Measurements from ENCODE around the gene OXSR1. TPM values are rescaled to one million over a fixed set of nuclear protein-coding genes. Genes with fewer than 3 reads are reported as not detected.

Gene OXSR1
- total RNA-seq, 1 experiment from 2014 or later, result 35.1 TPM

- Histone ChIP-seq H4K20me1 (ENCODE audit: insufficient read depth) (peaks cover 4% of the 10 kb centered on the region; the same call in 1 of the 2 replicates), H3K4me1 (ENCODE audit: control insufficient read depth in 1 of 2, insufficient read depth in 2 of 2, low read length in 2 of 2) (peaks cover 4 to 40% of the 10 kb centered on the region in 2 experiments; a peak in 3 of 4 replicates), H3K9me2 (ENCODE audit: insufficient read depth) (no peaks in the 10 kb centered on the region), H3K9me3 (ENCODE audit: control insufficient read depth in 1 of 2, insufficient read depth in 1 of 2, low read depth in 1 of 2, low read length in 2 of 2) (no peaks in the 10 kb centered on the region), H3K27me3 (ENCODE audit: insufficient read depth, low read length) (no peaks in the 10 kb centered on the region), H3K4me2 (ENCODE audit: low read length) (peak overlapping the region; percentile 77), H3K36me3 (ENCODE audit: control insufficient read depth in 1 of 2, insufficient read depth in 2 of 2, low read length in 2 of 2) (no peaks in the 10 kb centered on the region), H3K27ac (ENCODE audit: low read depth, low read length) (no peak overlapping the region), H2AFZ (ENCODE audit: low read depth, low read length, poor library complexity, severe bottlenecking) (no peak overlapping the region), H3K4me3 (replicated peaks in 1 of 2; ENCODE audit: low read depth in 1 of 2, low read length in 2 of 2) (no peak overlapping the region), H3K79me2 (ENCODE audit: insufficient read depth, low read length) (peaks cover 87% of the 10 kb centered on the region), H3K9ac (ENCODE audit: low read length) (no peak overlapping the region)
- intact Hi-C loops (cut with micrococcal nuclease), result no loop called here
- no peak for ATAC-seq
- CTCF ChIA-PET, result no interaction called here
- DNase-seq (ENCODE audit: low read depth, low spot score), result no peak
- BruUV-seq (replicated peaks), result no TSS peak
- POLR2A ChIA-PET, result no interaction called here
- RAD21 ChIA-PET (ENCODE audit: low non-redundant PET in 1 of 2, low total read pairs in 2 of 2, uncharacterized antibody in 2 of 2, unreplicated experiment in 2 of 2), result no interaction called here
- TF ChIP-seq POLR2AphosphoS5 (IDR thresholded peaks at IDR 0.05; ENCODE audit: low read depth, low read length) (no peak), ATF3 (IDR thresholded peaks at IDR 0.05) (no peak), SIN3A (IDR thresholded peaks at IDR 0.05; ENCODE audit: low read depth) (no peak), SRF (IDR thresholded peaks at IDR 0.05; ENCODE audit: low read depth) (no peak), ELF1 (IDR thresholded peaks at IDR 0.05; ENCODE audit: borderline replicate concordance, low read depth) (no peak)
Measured at GRCh38 chr3:38169027-38169317, 3.6 kb downstream of the OXSR1 start.

DNA sequence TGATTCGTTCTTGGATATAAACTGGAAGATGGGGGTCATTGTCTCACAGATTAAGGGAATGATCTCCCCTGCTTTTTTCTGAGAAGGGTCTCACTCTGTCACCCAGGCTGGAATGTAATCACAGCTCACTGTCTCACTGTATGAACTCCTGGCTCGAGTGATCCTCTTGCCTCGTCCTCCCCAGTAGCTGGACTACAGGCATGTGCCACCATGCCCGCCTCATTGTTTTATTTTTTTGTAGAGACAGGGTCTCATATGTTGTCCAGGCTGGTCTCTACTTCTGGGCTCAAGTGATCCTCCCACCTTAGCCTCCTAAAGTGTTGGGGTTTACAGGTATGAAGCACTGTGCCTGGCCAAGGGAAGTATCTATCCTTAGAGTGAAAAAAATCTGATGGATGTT lies 5.4 kb downstream of the OXSR1 start:
- Histone ChIP-seq H3K79me2 (ENCODE audit: insufficient read depth, low read length) (peaks cover 100% of the 10 kb centered on the region), H3K9ac (ENCODE audit: low read length) (no peak overlapping the region), H2AFZ (ENCODE audit: low read depth, low read length, poor library complexity, severe bottlenecking) (no peak overlapping the region), H3K27me3 (ENCODE audit: insufficient read depth, low read length) (no peaks in the 10 kb centered on the region), H4K20me1 (ENCODE audit: insufficient read depth) (peaks cover 4% of the 10 kb centered on the region; the same call in 1 of the 2 replicates), H3K9me2 (ENCODE audit: insufficient read depth) (no peaks in the 10 kb centered on the region), H3K9me3 (ENCODE audit: control insufficient read depth in 1 of 2, insufficient read depth in 1 of 2, low read depth in 1 of 2, low read length in 2 of 2) (no peaks in the 10 kb centered on the region), H3K4me2 (ENCODE audit: low read length) (no peak overlapping the region), H3K4me3 (replicated peaks in 1 of 2; ENCODE audit: low read depth in 1 of 2, low read length in 2 of 2) (no peak overlapping the region), H3K27ac (ENCODE audit: low read depth, low read length) (no peak overlapping the region), H3K4me1 (ENCODE audit: control insufficient read depth in 1 of 2, insufficient read depth in 2 of 2, low read length in 2 of 2) (peaks cover 0 to 40% of the 10 kb centered on the region in 2 experiments; a peak in 2 of 4 replicates), H3K36me3 (ENCODE audit: control insufficient read depth in 1 of 2, insufficient read depth in 2 of 2, low read length in 2 of 2) (no peaks in the 10 kb centered on the region)
- intact Hi-C loops (cut with micrococcal nuclease), result no loop called here
- POLR2A ChIA-PET, result no interaction called here
- RAD21 ChIA-PET (ENCODE audit: low non-redundant PET in 1 of 2, low total read pairs in 2 of 2, uncharacterized antibody in 2 of 2, unreplicated experiment in 2 of 2), result no interaction called here
- BruUV-seq (replicated peaks), result no TSS peak
- CTCF ChIA-PET, result no interaction called here
- no peak for TF ChIP-seq MAX (IDR thresholded peaks at IDR 0.05)
- TF ChIP-seq SRF (IDR thresholded peaks at IDR 0.05; ENCODE audit: low read depth), result no peak
- TF ChIP-seq JUND (IDR thresholded peaks at IDR 0.05), result no peak
- TF ChIP-seq EZH2phosphoT487 (IDR thresholded peaks at IDR 0.05; ENCODE audit: borderline replicate concordance), result no peak
- no peak for TF ChIP-seq CBX3 (IDR thresholded peaks at IDR 0.05; ENCODE audit: low read depth)
- TF ChIP-seq ELF1 (IDR thresholded peaks at IDR 0.05; ENCODE audit: borderline replicate concordance, low read depth), result no peak
- TF ChIP-seq ATF3 (IDR thresholded peaks at IDR 0.05), result no peak
- no peak for TF ChIP-seq SP1 (IDR thresholded peaks at IDR 0.05; ENCODE audit: low read depth)
- no peak for TF ChIP-seq POLR2A (IDR thresholded peaks at IDR 0.05; ENCODE audit: borderline replicate concordance, extremely low read depth, insufficient read depth, insufficient read length)
- no peak for TF ChIP-seq EZH2 (IDR thresholded peaks at IDR 0.05)
- TF ChIP-seq, protein P1, sequence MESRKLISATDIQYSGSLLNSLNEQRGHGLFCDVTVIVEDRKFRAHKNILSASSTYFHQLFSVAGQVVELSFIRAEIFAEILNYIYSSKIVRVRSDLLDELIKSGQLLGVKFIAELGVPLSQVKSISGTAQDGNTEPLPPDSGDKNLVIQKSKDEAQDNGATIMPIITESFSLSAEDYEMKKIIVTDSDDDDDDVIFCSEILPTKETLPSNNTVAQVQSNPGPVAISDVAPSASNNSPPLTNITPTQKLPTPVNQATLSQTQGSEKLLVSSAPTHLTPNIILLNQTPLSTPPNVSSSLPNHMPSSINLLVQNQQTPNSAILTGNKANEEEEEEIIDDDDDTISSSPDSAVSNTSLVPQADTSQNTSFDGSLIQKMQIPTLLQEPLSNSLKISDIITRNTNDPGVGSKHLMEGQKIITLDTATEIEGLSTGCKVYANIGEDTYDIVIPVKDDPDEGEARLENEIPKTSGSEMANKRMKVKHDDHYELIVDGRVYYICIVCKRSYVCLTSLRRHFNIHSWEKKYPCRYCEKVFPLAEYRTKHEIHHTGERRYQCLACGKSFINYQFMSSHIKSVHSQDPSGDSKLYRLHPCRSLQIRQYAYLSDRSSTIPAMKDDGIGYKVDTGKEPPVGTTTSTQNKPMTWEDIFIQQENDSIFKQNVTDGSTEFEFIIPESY (IDR thresholded peaks at IDR 0.05; ENCODE audit: extremely low read depth, insufficient replicate concordance, low read length), result no peak
- TF ChIP-seq TCF7L2 (IDR thresholded peaks at IDR 0.05; ENCODE audit: borderline replicate concordance, extremely low read depth, insufficient read depth, insufficient read length), result no peak
- no peak for TF ChIP-seq ZFX (IDR thresholded peaks at IDR 0.05)
- ATAC-seq (no peak), DNase-seq (ENCODE audit: low read depth, low spot score) (no peak)

Measured in HCT116 (cell line).